Chondrocyte (in vitro differentiated cells): ENCODE data around the gene YEATS2. TPM values are rescaled to one million over a fixed set of nuclear protein-coding genes. Genes with fewer than 3 reads are reported as not detected.
"Not testable (repeated sequence)": the region's sequence is repeated elsewhere in the genome, so short reads cannot be mapped to it uniquely, and the experiment has no call there.

Experiments
- DNase-seq: peaks from one replicate; pipeline ENCODE4 v3.0.0; 2021; ENCODE audit warnings: mixed read lengths, low spot score
- H3K27ac Mint-ChIP-seq: one replicate; pipeline ENCODE4 v1.8.0; 2021; ENCODE audit warnings: mild to moderate bottlenecking, moderate library complexity, mixed read lengths; ENCODE audit not compliant: unreplicated experiment
- H3K27me3 Mint-ChIP-seq: 2 replicates; pipeline ENCODE4 v1.8.0; 2021; ENCODE audit warnings: low read depth, mixed read lengths
- H3K36me3 Mint-ChIP-seq: 2 replicates; pipeline ENCODE4 v1.8.0; 2021; ENCODE audit warnings: low read depth, mixed read lengths
- H3K4me1 Mint-ChIP-seq: 2 replicates; pipeline ENCODE4 v1.8.0; 2021; ENCODE audit warnings: low read depth, mild to moderate bottlenecking, mixed read lengths
- H3K4me3 Mint-ChIP-seq: one replicate; pipeline ENCODE4 v1.8.0; 2021; ENCODE audit warnings: mild to moderate bottlenecking, moderate library complexity, mixed read lengths; ENCODE audit not compliant: unreplicated experiment
- H3K9me3 Mint-ChIP-seq: 2 replicates; pipeline ENCODE4 v1.8.0; 2021; ENCODE audit warnings: low read depth, mixed read lengths
- CTCF ChIP-seq: fragments of 200-600 bp; sonication (generic); IDR thresholded peaks from 2 replicates; pipeline ENCODE4 v1.5.0; 2021; ENCODE audit warnings: antibody characterized with exemption, mild to moderate bottlenecking, moderate library complexity
- total RNA-seq: library from RNA; stranded (reverse); gene quantifications from 3 replicates; pipeline ENCODE4 v1.2.1, GENCODE V29; 2021

YEATS2 gene
- total RNA-seq, 1 donor from 2014 or later, result 38.2 TPM

GRCh38 chr3:183662099-183662498 is 35.5 kb upstream of the YEATS2 start:
- peaks cover 19% of the 10 kb centered on the region for H3K4me1 Mint-ChIP-seq
- H3K9me3 Mint-ChIP-seq, result no peaks in the 10 kb centered on the region
- H3K27ac Mint-ChIP-seq, result peak overlapping the region; percentile 22
- no peak for DNase-seq
- H3K36me3 Mint-ChIP-seq, result peaks cover 20% of the 10 kb centered on the region
- no peaks in the 10 kb centered on the region for H3K27me3 Mint-ChIP-seq
- no peak for TF ChIP-seq CTCF
- no peak overlapping the region for H3K4me3 Mint-ChIP-seq

- Mint-ChIP-seq H3K27me3 (no peaks in the 10 kb centered on the region), H3K4me3 (no peak overlapping the region), H3K27ac (peak overlapping the region; percentile 37), H3K36me3 (peaks cover 17% of the 10 kb centered on the region), H3K9me3 (no peaks in the 10 kb centered on the region), H3K4me1 (peaks cover 19% of the 10 kb centered on the region)
- TF ChIP-seq CTCF, result no peak
- DNase-seq, result no peak
Observed at GRCh38 chr3:183664913-183665381, 32.6 kb upstream of the YEATS2 start.

- H3K4me1 Mint-ChIP-seq, result no peaks in the 10 kb centered on the region
- H3K4me3 Mint-ChIP-seq, result no peak overlapping the region
- H3K36me3 Mint-ChIP-seq, result peaks cover 11% of the 10 kb centered on the region
- no peak for DNase-seq
- no peaks in the 10 kb centered on the region for H3K27me3 Mint-ChIP-seq
- no peak for TF ChIP-seq CTCF
- H3K9me3 Mint-ChIP-seq, result no peaks in the 10 kb centered on the region
- H3K27ac Mint-ChIP-seq, result no peak overlapping the region
Observed at GRCh38 chr3:183680061-183680460, 17.5 kb upstream of the YEATS2 start.

- Mint-ChIP-seq H3K27ac (no peak overlapping the region), H3K4me1 (peaks cover 4% of the 10 kb centered on the region), H3K36me3 (no peaks in the 10 kb centered on the region), H3K27me3 (no peaks in the 10 kb centered on the region), H3K9me3 (no peaks in the 10 kb centered on the region), H3K4me3 (no peak overlapping the region)
- no peak for TF ChIP-seq CTCF
- no peak for DNase-seq
Observed at GRCh38 chr3:183687705-183688104, 9.9 kb upstream of the YEATS2 start.

GRCh38 chr3:183688874-183689273 is 8.7 kb upstream of the YEATS2 start:
- no peak overlapping the region for H3K27ac Mint-ChIP-seq
- H3K4me3 Mint-ChIP-seq, result no peak overlapping the region
- no peaks in the 10 kb centered on the region for H3K36me3 Mint-ChIP-seq
- no peak for TF ChIP-seq CTCF
- no peak for DNase-seq
- peaks cover 4% of the 10 kb centered on the region for H3K4me1 Mint-ChIP-seq
- no peaks in the 10 kb centered on the region for H3K27me3 Mint-ChIP-seq
- H3K9me3 Mint-ChIP-seq, result no peaks in the 10 kb centered on the region

- not testable (repeated sequence) for H3K4me3 Mint-ChIP-seq, H3K4me1 Mint-ChIP-seq, H3K27me3 Mint-ChIP-seq, H3K27ac Mint-ChIP-seq, DNase-seq, H3K36me3 Mint-ChIP-seq, H3K9me3 Mint-ChIP-seq
Observed at GRCh38 chr3:183689621-183690020, 8.0 kb upstream of the YEATS2 start.
